ENCODE measurements around the gene MAD1L1.
"Not testable (repeated sequence)": the region's sequence is repeated elsewhere in the genome, so short reads cannot be mapped to it uniquely, and the experiment has no call there.

Gene MAD1L1

GRCh38 chr7:1818575-1819258 is 414.0 kb downstream of the MAD1L1 start:
- no peak for FAIRE-seq

GRCh38 chr7:1817061-1817712 is 415.6 kb downstream of the MAD1L1 start:
- no peak for FAIRE-seq

- not testable (repeated sequence) for FAIRE-seq
Observed at GRCh38 chr7:1816451-1816850, 416.3 kb downstream of the MAD1L1 start.

- not testable (repeated sequence) for FAIRE-seq
Observed at GRCh38 chr7:1815551-1816281, 417.0 kb downstream of the MAD1L1 start.

- FAIRE-seq, result no peak
Observed at GRCh38 chr7:1815051-1815481, 417.7 kb downstream of the MAD1L1 start.

- no peak for FAIRE-seq
Observed at GRCh38 chr7:1814089-1814811, 418.5 kb downstream of the MAD1L1 start.

- no peak for FAIRE-seq
Observed at GRCh38 chr7:1813394-1814088, 419.2 kb downstream of the MAD1L1 start.

- FAIRE-seq, result no peak
Observed at GRCh38 chr7:1812509-1813393, 420.0 kb downstream of the MAD1L1 start.

GRCh38 chr7:1811850-1812508 is 420.8 kb downstream of the MAD1L1 start:
- no peak for FAIRE-seq

GRCh38 chr7:1810961-1811849 is 421.5 kb downstream of the MAD1L1 start:
- FAIRE-seq, result no peak

GRCh38 chr7:1810521-1810920 is 422.2 kb downstream of the MAD1L1 start:
- FAIRE-seq, result no peak

GRCh38 chr7:1809601-1810258 is 423.0 kb downstream of the MAD1L1 start:
- no peak for FAIRE-seq

- FAIRE-seq, result no peak
Observed at GRCh38 chr7:1809070-1809469, 423.7 kb downstream of the MAD1L1 start.

- no peak for FAIRE-seq
Observed at GRCh38 chr7:1807821-1808600, 424.7 kb downstream of the MAD1L1 start.

- FAIRE-seq, result no peak
Observed at GRCh38 chr7:1806354-1806753, 426.4 kb downstream of the MAD1L1 start.

GRCh38 chr7:1804310-1804709 is 428.4 kb downstream of the MAD1L1 start:
- no peak for FAIRE-seq

- FAIRE-seq, result no peak
Observed at GRCh38 chr7:1802899-1803298, 429.8 kb downstream of the MAD1L1 start.

GRCh38 chr7:1800902-1801301 is 431.8 kb downstream of the MAD1L1 start:
- FAIRE-seq, result no peak

GRCh38 chr7:1798191-1798590 is 434.6 kb downstream of the MAD1L1 start:
- no peak for FAIRE-seq
